ENCODE results near the gene FNDC8.
"Not testable (repeated sequence)": the region's sequence is repeated elsewhere in the genome, so short reads cannot be mapped to it uniquely, and the experiment has no call there.

The FNDC8 gene

DNA sequence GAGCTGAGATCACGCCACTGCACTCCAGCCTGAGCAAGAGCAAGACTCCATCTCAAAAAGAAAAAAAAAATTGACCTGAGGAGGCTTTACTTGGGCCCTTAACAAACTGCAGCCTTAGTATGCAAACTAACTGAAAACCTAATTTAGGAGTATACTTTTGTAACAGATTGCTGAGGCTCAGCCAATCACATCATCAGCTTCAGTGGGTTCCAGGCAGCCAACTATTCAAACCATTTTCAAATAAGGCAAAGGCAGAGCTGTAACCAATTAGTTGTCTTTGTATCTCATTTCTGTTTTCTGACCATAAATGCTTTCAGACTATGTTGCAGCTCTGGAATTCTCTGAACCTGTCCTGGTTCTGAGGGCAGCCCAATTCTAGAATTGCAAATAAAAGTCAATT is 25.7 kb upstream of the FNDC8 start:
- DNase-seq (ENCODE audit: low read depth, low spot score): no peak

- DNase-seq (ENCODE audit: low read depth, low spot score): no peak
These were observed 23.6 kb upstream of the FNDC8 start for GRCh38 chr17:35097776-35098175.

DNA sequence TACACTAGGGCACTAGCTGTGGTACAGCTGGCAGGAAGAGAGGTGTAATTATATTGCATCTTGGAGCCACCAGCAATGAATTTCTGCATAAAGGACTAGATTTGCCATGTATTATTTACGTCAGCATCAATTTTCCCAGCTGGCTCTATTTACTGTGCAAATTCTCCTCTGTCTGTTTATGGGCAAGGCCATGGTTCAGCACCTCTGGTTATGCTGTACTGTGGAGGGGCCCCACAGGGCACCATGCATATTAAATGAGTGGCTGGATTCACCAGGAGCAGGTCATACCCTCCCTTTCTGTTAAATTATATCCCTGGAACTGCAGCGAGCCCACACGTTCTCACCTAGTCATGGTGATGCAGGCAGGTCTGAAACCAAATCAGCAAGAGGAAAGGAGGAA is 21.5 kb upstream of the FNDC8 start:
- DNase-seq (ENCODE audit: low read depth, low spot score): no peak

GRCh38 chr17:35101036-35101435 is 20.4 kb upstream of the FNDC8 start:
- DNase-seq (ENCODE audit: low read depth, low spot score): no peak

DNA sequence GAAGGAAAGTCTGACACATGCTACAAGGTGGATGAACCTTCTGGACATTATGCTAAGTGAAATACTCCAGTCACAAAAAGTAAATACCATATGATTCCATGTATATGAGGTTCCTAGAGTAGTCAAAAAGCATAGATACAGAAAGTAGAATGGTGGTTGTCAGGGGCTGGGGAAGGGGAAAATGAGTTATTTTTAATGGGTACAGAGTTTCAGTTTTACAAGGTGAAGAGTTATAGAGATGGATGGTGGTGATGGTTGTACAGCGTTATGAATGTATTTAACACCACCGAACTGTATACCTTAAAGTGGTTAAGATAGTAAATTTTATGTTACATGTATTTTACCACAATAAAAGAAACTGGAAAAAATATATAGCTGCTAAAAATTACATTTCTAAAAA is 19.7 kb upstream of the FNDC8 start:
- DNase-seq (ENCODE audit: low read depth, low spot score): no peak

DNA sequence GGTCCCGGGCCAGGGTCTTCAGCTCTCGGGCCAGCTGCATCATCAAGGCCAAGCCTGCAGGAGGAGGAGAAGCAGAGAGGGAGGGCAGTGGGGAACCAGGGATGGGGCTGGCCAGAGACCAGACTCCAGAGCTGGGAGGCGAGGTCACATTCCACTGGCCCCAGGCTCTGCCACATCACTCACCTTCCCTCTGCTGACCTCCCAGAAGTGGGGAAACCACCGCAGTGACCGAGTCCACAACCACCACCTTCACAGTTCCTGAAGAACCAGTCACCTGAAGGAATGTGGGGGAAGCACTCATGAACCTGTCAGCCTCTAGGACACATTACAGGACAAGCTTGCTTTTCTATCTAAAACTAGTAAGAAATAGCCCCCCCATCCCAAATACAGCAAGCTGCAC is 18.1 kb upstream of the FNDC8 start:
- no peak for DNase-seq (ENCODE audit: low read depth, low spot score)

DNA sequence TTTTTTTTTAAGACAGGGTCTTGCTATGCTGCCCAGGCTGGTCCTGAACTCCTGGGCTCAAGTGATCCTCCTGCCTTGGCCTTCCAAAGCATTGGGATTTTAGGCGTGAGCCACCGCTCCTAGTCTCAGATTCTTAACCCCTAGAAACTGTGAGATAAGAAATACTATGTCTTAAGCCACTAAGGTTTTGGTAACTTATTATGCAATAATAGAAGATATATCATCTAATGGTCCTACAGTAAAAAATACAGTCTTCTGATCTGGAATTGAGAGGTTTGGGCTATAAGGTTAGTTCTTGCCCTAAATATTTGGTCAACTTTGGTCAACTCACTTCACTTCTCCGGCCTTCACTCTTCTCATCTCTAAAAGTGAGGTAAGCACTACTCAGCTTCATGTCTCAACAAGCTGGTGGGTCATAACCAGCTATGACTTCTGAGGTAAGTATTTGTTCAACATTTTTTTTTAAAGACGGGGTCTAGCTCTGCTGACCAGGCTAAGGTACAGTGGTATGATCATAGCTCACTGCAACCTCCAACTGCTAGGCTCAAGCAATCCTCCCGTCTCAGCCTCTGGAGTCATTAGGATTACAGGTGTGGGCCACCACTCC is 16.5 kb upstream of the FNDC8 start:
- no peak for DNase-seq (ENCODE audit: low read depth, low spot score)

DNA sequence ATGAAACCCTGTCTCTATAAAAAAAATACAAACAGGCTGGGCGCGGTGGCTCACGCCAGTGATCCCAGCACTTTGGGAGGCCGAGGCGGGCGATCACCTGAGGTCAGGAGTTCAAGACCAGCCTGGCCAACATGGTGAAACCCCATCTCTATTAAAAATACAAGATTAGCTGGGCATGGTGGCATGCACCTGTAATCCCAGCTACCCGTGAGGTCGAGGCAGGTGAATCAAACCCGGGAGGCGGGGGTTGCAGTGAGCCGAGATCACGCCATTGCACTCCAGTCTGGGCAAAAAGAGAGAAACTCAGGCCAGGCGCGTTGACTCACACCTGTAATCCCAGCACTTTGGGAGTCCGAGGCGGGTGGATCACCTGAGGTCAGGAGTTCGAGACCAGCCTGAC is 10.6 kb upstream of the FNDC8 start:
- DNase-seq (ENCODE audit: low read depth, low spot score): not testable (repeated sequence)

- no peak for DNase-seq (ENCODE audit: low read depth, low spot score)
These were observed 4.6 kb upstream of the FNDC8 start for GRCh38 chr17:35116845-35117244.

DNA sequence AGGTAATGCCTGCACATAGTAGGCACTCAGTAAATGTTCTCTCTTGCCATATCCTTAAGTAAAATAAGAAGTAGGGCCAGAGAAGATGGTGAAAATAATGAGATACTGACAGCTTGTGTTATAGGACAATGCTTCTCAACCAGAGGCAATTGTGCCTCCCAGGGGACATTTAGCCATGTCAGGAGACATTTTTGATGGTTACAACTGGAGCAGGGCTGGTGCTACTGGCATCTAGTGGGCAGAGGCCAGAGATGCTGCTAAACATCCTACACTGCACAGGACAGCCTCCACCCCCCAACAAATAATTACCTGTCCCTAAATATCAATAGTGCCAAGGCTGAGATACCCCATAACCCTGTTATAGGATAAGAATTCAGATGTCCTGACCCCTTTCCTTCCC is 3.4 kb upstream of the FNDC8 start:
- DNase-seq (ENCODE audit: low read depth, low spot score): no peak

DNA sequence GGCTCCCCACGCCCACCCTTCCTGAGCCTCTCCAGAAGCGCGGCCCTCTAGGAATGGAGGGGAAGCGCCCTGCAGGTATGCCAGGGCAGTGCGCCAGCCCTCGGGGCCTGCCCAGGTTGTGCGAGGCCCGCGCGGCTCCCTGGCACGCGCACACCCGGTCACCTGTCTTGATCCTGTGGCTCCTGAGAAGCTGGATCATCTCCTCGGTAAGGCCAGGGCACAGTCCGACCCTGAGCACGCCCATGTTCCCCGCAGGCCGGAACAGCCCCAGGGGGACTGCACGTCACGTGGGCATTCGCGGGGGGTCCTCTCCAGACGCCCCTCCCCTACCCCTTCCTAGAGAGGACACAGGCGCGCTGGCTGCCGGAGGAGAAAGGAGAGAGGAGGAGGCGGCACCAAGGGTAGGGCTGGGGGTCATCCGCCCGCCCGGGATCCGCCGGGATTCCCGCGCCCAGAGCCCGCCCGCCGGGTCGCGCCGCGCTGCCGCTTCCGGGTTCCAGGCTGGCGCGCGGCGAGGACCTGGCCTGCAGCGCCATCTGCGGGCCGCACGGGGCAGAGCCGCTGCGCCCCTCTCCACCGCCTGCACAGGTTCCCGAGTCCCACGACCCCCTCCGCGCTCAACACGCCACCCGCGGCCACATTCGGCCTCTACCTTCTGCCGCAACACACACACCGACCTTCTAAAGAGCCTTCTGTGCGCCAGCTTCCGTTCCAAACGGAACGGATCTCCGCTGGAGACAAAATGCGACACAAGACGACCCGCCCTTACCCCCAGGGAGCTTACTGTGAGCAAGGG is 1.8 kb upstream of the FNDC8 start, which contains the start of gene RAD51D:
Gene RAD51D (minus strand): TSS at position 491 of the 796 bp plus-strand sequence. CDS start 247 bp downstream, at position 244.
- DNase-seq (ENCODE audit: low read depth, low spot score): peak; percentile 39

DNA sequence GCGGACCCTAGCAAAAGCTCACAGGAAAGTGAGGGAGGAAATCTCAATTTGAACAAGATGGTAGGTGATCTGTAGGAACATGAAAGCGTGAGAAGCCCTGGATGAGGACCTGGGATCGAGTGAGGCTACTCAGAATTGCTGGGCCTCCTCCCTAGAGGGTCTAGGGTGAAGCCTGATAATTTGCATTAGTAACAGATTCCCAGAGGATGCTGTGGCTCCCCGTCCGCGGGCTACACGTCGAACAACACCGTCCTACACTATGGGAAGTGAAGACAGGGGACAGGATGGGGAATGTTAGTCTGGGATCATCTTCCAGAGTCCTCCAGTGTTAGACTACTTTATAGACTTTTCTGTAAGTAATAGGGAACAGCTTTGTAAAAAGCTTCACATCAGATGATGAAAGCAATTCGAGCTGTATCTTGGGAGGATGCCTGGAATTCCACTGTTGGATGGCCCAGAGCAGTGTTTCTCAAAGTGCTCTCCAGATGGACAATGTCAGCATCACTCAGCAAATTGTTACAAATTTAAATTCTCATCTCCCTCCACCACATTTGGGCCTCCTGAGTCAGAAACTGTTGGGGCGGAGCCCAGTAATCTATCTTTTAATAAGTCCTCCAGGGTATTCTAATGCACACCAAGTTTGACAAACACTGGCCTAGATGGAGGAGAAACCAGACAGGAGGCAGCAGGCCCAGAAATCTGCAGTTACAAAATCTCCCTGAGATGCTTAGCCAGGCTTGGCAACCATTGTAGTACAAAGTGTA is 6.5 kb downstream of the FNDC8 start:
- no peak for DNase-seq (ENCODE audit: low read depth, low spot score)

DNA sequence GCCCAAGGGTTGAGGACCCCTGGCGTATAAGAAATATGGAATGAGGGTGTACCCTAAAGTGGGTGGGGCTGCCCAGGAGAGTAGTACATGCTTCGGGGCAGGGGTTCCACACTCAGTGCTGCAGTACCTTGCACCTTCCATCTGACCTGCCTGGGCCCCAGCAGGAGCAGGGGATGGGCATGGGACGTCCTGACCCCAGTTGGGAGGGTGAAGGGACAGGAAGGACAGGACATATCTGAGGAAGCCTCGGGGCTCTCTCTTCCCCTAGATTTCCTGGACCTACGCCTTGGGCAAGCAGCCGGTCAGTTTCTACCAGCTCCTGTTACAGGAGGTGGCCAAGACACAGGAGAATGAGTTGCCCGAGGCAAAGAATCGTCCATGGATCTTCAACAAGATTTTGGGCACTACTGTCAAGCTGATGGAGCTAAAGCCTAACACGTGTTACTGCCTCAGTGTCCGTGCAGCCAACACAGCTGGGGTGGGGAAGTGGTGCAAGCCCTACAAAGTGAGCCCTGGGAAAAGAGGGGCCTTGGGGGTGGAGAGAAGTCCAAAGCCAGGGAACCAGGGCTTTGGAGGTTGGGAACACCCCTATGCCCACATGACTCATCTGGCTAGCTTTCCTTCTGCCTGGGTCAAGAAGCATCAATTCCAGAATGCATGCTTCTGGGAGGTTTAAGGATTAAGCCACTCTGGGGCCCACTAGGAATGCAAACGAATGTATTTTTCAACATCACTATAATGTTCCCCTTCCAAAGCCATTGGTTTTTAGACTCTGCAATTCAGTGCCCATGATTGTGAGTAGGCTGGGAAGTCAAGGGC is 7.9 kb downstream of the FNDC8 start:
- DNase-seq (ENCODE audit: low read depth, low spot score): no peak

GRCh38 chr17:35129973-35130351 is 8.5 kb downstream of the FNDC8 start:
- DNase-seq (ENCODE audit: low read depth, low spot score): no peak

DNA sequence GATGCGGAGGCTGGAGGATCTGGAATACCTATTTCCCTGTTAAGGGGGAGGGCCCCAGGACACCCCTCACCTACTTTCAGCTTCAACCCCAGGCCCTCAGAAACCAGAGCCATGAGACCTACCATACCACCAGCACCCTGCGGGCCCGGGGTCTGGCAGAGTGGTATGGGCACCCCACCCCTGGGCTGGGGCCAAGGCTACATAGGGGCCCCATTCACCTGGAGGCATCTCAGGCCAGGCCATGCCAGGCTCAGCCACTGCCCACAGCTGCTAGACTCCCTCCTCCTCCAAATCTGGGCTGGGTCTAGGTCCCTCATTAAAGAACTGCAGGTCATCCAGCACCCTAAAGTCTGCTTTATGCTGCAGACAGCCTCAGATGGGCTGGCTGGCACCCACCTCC is 9.0 kb downstream of the FNDC8 start:
- no peak for DNase-seq (ENCODE audit: low read depth, low spot score)

GRCh38 chr17:35132099-35132498 is 10.7 kb downstream of the FNDC8 start:
- DNase-seq (ENCODE audit: low read depth, low spot score): no peak

GRCh38 chr17:35132816-35133550 is 11.6 kb downstream of the FNDC8 start:
- DNase-seq (ENCODE audit: low read depth, low spot score): no peak

GRCh38 chr17:35135322-35135721 is 13.9 kb downstream of the FNDC8 start:
- no peak for DNase-seq (ENCODE audit: low read depth, low spot score)

- DNase-seq (ENCODE audit: low read depth, low spot score): no peak
These were observed 16.8 kb downstream of the FNDC8 start for GRCh38 chr17:35138218-35138617.

DNA sequence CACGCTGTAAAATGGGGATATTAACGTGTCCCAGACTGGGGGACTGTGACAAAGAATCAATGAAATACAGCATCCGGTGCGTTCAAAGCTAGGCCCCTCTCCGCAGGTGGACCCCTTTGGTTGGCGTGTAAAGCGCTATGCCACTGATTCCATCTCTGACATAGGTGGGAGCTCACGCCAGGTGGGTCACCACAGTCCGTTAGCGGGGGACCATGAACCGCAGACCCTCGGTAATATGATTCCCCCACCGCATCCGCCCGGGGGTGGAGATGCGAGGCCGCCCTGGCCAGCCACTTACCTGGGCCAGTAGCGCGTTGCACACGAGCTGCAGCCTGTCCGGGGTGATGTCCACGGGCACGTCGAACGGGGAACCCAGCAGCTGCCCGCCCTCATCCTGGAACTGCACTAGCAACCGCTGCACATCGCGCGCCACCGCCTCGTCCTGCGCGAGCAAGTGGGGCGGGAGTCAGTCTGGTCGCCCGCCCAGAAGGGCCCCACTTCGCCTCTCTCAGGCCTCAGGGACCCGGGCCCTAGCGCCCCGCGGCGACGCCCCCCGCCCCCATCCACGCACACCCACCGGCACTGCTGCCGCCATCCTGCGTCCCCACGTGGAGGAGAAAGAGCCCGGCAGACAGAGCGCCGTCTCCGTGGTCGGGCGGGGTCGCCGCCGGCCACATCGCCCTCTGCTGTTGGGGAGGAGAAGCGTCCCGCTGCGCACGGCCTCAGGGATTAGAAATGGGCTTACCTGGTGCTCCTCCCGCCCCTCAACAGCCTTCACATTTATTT is 20.5 kb downstream of the FNDC8 start, which contains the start of gene NLE1:
Gene NLE1 (minus strand): TSS at position 623 of the 786 bp plus-strand sequence. CDS start 28 bp downstream, at position 595.
- DNase-seq (ENCODE audit: low read depth, low spot score): peak; percentile 47
